ENCODE measurements around the gene HOXC10. TPM values are rescaled to one million over a fixed set of nuclear protein-coding genes. Genes with fewer than 3 reads are reported as not detected.

HOXC10 gene
- total RNA-seq, result not detected

DNA sequence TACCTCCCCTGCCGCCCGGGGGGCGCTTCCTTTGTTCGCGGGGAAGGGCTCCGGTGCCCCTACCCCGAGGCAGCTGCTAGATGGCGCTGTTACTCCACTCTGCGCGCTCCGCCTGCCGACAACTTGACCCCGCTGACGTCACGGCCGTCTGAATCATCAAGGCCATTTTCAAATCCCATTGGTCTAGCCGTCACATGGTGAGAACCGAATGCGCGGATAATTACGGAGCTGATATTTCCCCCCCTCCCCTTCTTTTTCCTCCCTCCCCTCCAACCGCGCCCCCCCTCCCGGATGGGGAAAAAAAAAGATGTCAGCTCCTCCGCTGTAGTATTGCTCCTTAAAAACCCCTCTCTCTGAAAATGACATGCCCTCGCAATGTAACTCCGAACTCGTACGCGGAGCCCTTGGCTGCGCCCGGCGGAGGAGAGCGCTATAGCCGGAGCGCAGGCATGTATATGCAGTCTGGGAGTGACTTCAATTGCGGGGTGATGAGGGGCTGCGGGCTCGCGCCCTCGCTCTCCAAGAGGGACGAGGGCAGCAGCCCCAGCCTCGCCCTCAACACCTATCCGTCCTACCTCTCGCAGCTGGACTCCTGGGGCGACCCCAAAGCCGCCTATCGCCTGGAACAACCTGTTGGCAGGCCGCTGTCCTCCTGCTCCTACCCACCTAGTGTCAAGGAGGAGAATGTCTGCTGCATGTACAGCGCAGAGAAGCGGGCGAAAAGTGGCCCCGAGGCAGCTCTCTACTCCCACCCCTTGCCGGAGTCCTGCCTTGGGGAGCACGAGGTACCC is at the start of gene HOXC10:
Gene HOXC10 (plus strand): TSS at position 246 of the 791 bp plus-strand sequence. CDS start 114 bp downstream, at position 360.
- peak within 1 kb of the TSS; percentile 65 for H3K4me3 Mint-ChIP-seq

DNA sequence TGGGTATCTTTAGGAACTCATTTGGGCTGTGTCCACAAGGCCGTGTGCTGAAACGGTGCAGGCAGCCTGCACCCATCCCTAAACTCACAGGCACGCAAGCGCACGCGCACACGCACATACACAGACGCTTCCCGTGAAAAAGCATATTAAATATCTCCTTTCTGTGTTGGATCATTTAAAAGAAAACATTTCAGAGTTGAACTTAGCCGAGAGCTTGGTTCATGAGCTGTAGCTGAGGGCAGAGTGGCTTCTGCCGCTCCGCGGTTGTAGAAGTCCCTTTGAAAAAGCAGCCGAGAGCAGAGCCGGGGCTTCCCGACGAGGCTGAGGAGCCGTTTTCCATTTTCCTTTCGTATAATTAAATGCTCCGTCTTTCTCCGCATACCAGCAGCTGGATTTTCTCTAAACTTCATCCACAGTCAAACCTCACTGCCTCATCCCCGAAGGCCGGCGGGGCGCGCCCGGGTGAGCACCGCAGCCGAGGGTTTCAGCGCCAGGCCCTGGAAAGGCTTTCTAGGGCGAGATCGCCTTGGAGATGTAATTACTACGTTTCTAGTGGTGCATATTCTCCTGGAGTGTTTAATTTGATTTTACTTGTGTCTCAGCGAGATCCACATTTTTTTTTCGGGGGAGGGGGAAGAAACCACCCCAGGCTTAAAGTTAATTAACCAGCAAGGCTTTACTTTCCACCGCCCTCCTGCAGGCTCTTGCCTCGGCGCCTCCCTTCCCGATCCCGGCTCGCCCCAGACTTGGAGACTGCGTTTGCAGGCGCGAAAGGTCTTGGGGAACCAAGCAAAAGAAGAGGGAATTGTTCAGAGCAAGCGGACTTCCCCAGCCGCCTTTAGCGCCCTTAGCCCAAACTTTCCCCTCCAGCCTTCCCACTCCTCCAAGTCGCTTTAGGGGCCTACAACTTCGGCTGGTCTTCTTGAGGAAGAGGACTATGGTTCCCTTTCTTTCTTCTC is 49.3 kb upstream of the HOXC10 start:
- Mint-ChIP-seq H3K4me1 (ENCODE audit: low read depth in 2 of 2) (peaks cover 0 to 5% of the 10 kb centered on the region in 2 donors), H3K36me3 (no peaks in the 10 kb centered on the region), H3K4me3 (no peak overlapping the region), H3K27me3 (peaks cover 68 to 86% of the 10 kb centered on the region in 2 donors), H3K9me3 (no peaks in the 10 kb centered on the region), H3K27ac (no peak overlapping the region)
- no peak for DNase-seq (ENCODE audit: low spot score)
- ATAC-seq, result no peak

More for the DNA sequence above, at the start of gene HOXC10:
- no peaks in the 10 kb centered on the region for H3K9me3 Mint-ChIP-seq
- H3K27me3 Mint-ChIP-seq, result peaks cover 75 to 85% of the 10 kb centered on the region in 2 donors
- peaks cover 25 to 28% of the 10 kb centered on the region in 2 donors for H3K4me1 Mint-ChIP-seq (ENCODE audit: low read depth in 2 of 2)
- peak; percentile 79 to 91 for ATAC-seq
- peak; percentile 87 for DNase-seq (ENCODE audit: low spot score)
- no peak within 1 kb of the TSS for H3K27ac Mint-ChIP-seq
- no peaks in the 10 kb centered on the region for H3K36me3 Mint-ChIP-seq

DNA sequence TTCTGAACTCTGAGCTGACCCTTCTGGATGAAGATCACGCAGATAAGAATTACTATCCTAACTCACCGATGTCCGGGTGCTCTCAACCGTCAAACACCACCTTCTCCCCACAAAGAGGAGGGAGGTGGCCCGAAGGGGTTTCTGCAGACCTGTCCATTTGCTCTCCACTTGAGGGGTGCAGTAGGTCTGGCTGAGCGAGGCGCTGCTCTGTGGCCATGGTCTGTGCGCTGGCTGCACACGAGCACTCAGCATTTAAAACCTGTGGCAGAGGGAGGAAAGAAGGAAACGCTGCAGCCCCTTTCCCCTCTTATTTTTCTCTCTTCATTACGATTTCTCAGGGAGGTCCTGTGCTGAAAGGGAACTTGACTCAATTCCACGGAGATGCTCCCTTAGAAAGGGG is 47.8 kb upstream of the HOXC10 start:
- no peaks in the 10 kb centered on the region for H3K36me3 Mint-ChIP-seq
- peaks cover 0 to 7% of the 10 kb centered on the region in 2 donors for H3K4me1 Mint-ChIP-seq (ENCODE audit: low read depth in 2 of 2)
- no peak overlapping the region for H3K27ac Mint-ChIP-seq
- H3K27me3 Mint-ChIP-seq, result peaks cover 71 to 84% of the 10 kb centered on the region in 2 donors
- no peaks in the 10 kb centered on the region for H3K9me3 Mint-ChIP-seq
- H3K4me3 Mint-ChIP-seq, result no peak overlapping the region
- DNase-seq (ENCODE audit: low spot score) (no peak), ATAC-seq (no peak)

DNA sequence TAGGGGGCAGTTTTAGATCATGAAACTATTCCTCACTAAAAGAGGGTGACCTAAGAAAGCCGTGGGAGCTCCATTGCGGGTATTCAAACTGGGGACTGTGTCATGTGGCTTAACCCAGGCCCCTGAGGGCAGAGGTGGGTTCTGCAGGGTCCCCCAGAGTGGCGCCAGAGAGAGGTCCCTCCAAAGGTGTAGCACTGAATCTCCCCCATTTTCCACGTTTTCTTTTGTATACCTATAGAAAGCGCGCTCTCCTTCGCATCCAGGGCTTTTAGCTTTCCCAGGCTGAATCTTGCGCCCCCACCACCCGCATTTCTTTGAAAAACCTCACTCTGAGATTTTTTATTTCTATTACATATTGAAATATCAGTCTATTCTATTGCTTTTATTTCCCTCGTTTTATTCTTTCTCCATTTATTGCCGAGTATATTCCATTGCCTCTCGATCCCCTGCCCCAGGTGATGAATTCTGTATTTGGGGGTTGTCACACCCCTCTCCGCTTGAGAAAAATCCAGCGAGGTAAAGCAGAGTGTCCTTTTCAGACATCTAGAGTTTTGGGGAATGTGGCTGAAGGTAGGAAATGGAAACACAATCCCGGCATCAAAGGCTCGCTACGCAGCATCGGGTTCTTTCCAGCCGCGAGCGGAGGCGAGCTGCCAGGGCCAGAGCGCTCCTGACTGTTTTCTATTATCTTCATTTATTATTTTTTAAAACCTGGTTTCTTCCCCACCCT is 47.2 kb upstream of the HOXC10 start:
- no peak for DNase-seq (ENCODE audit: low spot score)
- H3K27me3 Mint-ChIP-seq, result peaks cover 69 to 84% of the 10 kb centered on the region in 2 donors
- H3K27ac Mint-ChIP-seq, result no peak overlapping the region
- no peaks in the 10 kb centered on the region for H3K9me3 Mint-ChIP-seq
- no peaks in the 10 kb centered on the region for H3K36me3 Mint-ChIP-seq
- H3K4me3 Mint-ChIP-seq, result no peak overlapping the region
- no peak for ATAC-seq
- H3K4me1 Mint-ChIP-seq (ENCODE audit: low read depth in 2 of 2), result peaks cover 0 to 7% of the 10 kb centered on the region in 2 donors

DNA sequence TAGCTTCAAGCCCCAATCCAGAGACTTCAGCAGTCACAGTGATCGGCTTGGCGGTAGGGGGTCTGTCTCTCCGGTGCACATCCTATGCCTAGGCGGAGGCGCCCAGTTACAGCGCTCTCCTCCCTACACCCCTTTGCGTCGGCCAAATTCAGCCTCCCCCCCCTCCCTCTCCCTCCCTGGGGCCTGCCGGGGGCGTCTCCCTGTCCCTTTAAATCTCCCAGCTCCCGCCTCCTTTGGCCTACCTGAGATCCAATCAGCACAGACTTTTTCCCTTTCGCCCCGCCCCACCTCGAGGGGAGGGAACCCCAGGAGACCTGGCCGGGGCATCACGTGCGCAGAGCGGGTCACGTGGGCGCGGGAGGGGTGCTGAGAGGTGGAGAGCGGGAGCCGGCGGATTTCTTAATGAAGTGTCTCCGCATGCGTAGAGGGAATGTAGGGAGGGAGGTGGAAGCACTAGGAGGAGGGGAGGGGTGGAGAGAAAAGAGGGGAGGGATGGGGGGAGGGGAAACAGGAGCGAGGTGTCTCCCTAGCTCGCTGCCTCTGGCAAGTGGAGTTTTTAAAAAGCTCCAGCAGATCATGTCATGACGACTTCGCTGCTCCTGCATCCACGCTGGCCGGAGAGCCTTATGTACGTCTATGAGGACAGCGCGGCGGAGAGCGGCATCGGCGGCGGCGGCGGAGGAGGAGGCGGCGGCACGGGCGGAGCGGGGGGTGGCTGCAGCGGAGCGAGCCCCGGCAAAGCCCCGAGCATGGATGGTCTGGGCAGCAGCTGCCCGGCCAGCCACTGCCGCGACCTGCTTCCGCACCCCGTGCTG is 46.4 kb upstream of the HOXC10 start, which contains the start of gene HOXC13:
Gene HOXC13 (plus strand): TSS at position 506 of the 815 bp plus-strand sequence. CDS start 76 bp downstream, at position 582.
- H3K27me3 Mint-ChIP-seq, result peaks cover 68 to 84% of the 10 kb centered on the region in 2 donors
- DNase-seq (ENCODE audit: low spot score) (no peak), ATAC-seq (peak; percentile 52 to 62)
- H3K4me1 Mint-ChIP-seq (ENCODE audit: low read depth in 2 of 2), result peaks cover 0 to 7% of the 10 kb centered on the region in 2 donors
- no peaks in the 10 kb centered on the region for H3K36me3 Mint-ChIP-seq
- no peak within 1 kb of the TSS for H3K4me3 Mint-ChIP-seq
- H3K9me3 Mint-ChIP-seq, result no peaks in the 10 kb centered on the region
- no peak within 1 kb of the TSS for H3K27ac Mint-ChIP-seq

DNA sequence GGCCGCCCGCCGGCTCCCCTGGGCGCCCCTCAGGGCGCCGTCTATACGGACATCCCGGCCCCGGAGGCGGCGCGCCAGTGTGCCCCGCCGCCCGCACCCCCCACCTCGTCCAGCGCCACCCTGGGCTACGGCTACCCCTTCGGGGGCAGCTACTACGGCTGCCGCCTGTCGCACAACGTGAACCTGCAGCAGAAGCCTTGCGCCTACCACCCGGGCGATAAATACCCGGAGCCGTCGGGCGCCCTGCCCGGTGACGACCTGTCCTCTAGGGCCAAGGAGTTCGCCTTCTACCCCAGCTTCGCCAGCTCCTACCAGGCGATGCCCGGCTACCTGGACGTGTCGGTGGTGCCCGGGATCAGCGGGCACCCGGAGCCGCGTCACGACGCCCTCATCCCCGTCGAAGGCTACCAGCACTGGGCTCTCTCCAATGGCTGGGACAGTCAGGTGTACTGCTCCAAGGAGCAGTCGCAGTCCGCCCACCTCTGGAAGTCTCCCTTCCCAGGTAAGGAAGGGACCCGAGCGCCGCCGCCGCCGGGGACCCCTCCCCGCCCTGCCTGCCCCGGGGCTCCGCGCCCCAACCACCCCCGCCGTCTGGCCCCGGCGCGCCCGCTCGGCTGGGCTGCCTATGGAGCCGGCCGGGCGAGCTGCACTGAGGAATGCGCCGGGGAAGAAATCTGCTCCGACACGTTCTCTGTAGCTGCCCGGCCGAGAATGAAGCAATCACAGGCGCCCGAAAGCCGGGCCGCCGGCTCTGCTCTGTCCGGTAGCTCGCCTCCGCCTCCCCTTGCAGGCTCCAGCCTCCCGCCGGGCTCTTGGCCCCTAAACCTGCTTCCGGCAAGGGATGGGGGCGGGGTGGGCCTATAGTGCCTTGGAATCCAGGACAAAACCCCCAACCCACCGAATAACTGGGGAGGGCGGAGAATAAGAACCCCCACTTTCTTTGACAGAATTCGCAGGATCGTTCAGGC is 45.5 kb upstream of the HOXC10 start:
- no peak for DNase-seq (ENCODE audit: low spot score)
- Mint-ChIP-seq H3K4me1 (ENCODE audit: low read depth in 2 of 2) (peaks cover 0 to 7% of the 10 kb centered on the region in 2 donors), H3K27ac (no peak overlapping the region), H3K36me3 (no peaks in the 10 kb centered on the region), H3K4me3 (no peak overlapping the region), H3K9me3 (no peaks in the 10 kb centered on the region), H3K27me3 (peaks cover 67 to 84% of the 10 kb centered on the region in 2 donors)
- no peak for ATAC-seq

DNA sequence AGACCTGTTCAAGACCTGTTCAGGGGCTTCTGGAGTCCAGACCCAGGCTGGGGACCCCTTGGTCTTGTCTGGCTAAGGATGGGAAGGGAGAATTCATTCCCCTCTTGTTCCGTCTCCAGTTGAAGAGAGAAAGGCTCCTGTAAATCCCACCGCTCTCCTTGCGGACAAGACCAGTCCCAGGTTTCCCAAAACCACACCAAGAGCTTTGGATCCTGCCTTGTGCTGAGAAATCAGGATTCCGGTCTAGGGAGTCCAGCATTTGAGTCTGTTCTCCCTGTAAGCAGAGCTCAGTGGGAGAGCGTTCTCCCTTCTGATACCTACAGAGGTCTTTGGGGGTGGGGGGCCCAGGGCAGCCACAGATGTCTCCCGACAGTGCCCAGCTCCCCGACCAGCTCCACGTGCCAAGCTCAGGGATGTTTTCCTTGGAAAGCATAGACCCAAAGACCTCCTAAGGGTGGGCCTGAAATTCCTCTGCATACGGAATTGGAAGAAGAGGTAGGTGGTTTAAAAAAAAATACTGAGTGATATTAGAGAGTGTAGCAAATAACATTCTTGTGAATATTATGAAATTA is 44.4 kb upstream of the HOXC10 start:
- Mint-ChIP-seq H3K36me3 (no peaks in the 10 kb centered on the region), H3K9me3 (no peaks in the 10 kb centered on the region), H3K27ac (no peak overlapping the region), H3K4me1 (ENCODE audit: low read depth in 2 of 2) (peaks cover 0 to 7% of the 10 kb centered on the region in 2 donors), H3K4me3 (no peak overlapping the region), H3K27me3 (peaks cover 65 to 84% of the 10 kb centered on the region in 2 donors)
- ATAC-seq, result no peak
- no peak for DNase-seq (ENCODE audit: low spot score)

DNA sequence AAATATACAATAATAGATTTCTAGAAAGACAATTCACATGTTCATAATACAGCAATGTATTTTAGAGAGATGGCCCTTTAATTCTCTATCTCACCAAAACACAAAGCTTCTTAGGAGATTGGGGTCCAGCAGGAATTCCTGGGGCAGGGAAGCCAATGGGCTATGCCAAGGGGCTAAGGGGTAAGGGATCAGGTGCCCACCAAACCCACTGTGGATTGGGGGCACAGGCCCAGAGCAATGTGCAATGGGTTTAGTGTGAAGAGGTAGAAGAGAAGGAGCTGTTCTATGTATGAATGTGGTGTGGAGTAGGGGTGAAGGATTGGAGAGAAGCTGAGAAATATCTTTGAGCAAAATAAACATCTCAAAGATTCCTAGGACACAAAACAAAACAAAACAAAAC is 43.8 kb upstream of the HOXC10 start:
- H3K4me1 Mint-ChIP-seq (ENCODE audit: low read depth in 2 of 2), result peaks cover 4% of the 10 kb centered on the region in 2 donors
- no peak overlapping the region for H3K4me3 Mint-ChIP-seq
- no peak for DNase-seq (ENCODE audit: low spot score)
- H3K9me3 Mint-ChIP-seq, result no peaks in the 10 kb centered on the region
- H3K36me3 Mint-ChIP-seq, result no peaks in the 10 kb centered on the region
- peaks cover 65 to 84% of the 10 kb centered on the region in 2 donors for H3K27me3 Mint-ChIP-seq
- H3K27ac Mint-ChIP-seq, result no peak overlapping the region
- no peak for ATAC-seq

DNA sequence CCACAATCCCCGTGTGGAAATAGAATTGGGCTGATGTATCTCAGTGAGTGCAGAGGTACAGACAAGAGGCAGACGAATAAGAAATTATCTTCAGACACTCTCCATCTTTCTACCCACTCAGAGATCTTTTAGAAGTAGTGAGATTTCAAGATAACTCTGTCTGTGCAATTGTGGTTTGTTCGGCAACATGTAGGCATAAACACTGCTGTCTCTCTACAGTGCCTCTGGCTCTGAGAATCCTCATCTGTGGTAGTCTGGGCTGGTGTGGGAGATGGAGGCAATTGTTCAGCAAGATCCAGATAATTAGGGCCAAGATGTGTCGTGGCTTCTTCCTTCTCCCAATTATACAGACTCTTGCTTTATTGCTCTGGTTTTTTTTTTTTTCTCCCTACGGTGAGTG is 43.2 kb upstream of the HOXC10 start:
- Mint-ChIP-seq H3K4me3 (no peak overlapping the region), H3K9me3 (no peaks in the 10 kb centered on the region), H3K36me3 (no peaks in the 10 kb centered on the region), H3K27ac (no peak overlapping the region), H3K27me3 (peaks cover 68 to 84% of the 10 kb centered on the region in 2 donors), H3K4me1 (ENCODE audit: low read depth in 2 of 2) (peaks cover 4% of the 10 kb centered on the region in 2 donors)
- ATAC-seq (no peak), DNase-seq (ENCODE audit: low spot score) (no peak)

DNA sequence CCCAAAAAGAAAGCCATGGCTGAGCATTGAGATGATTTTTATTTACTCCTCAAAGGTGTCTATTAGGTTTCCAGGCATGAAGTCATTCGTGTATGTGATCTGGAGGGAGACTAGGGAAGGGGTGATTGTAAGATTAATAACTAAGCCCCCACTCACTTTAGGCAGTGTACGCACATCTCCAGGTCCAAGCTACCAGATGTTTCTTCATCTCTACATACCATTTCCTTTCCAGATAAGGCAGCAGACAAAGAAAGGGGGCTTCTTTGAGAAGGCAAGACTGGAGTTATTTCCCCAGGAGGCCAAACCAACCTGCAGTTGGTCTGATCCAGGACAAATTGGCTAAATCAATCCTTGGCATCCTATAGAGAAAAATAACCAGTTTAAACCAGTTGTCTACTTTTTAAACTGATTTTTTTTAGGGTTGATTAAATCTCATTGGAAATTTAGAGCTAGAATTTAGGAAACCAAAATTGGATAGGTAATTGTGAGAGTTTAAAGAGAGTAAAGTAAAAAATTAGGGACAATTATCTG is 42.4 kb upstream of the HOXC10 start:
- Mint-ChIP-seq H3K4me3 (no peak overlapping the region), H3K9me3 (no peaks in the 10 kb centered on the region), H3K4me1 (ENCODE audit: low read depth in 2 of 2) (peaks cover 4% of the 10 kb centered on the region in 2 donors), H3K27me3 (peaks cover 63 to 77% of the 10 kb centered on the region in 2 donors), H3K36me3 (no peaks in the 10 kb centered on the region), H3K27ac (no peak overlapping the region)
- ATAC-seq (no peak), DNase-seq (ENCODE audit: low spot score) (no peak)

DNA sequence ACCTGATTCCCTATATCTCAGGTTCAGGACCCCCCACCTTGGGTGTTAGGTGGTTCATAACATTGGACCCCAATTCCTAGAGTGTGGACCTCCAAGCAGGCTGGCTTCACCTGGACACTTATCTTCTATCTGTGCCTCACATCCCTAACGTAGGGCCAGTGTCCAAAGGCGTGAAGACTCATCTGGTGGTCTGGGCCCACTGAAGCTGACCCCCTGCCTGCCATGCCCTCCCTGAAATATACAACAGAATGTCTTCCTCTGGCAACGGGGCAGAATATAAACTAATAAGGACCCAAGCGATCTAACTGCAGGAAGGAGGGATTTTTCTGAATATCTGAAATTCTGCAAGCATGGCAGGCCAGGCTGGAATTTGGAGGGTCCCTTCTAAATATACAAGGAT is 40.7 kb upstream of the HOXC10 start:
- ATAC-seq (no peak), DNase-seq (ENCODE audit: low spot score) (no peak)
- Mint-ChIP-seq H3K4me3 (no peak overlapping the region), H3K36me3 (no peaks in the 10 kb centered on the region), H3K27ac (no peak overlapping the region), H3K9me3 (no peaks in the 10 kb centered on the region), H3K27me3 (peaks cover 68 to 85% of the 10 kb centered on the region in 2 donors), H3K4me1 (ENCODE audit: low read depth in 2 of 2) (peaks cover 2 to 4% of the 10 kb centered on the region in 2 donors)
